ENCODE results near the gene PTPRM.

Gene PTPRM

GRCh38 chr18:8391068-8391467, 824.0 kb downstream of the PTPRM start:
- Histone ChIP-seq H2AFZ (ENCODE audit: low read length) (no peak overlapping the region), H3K4me2 (ENCODE audit: low read depth, low read length) (no peak overlapping the region), H3K79me2 (ENCODE audit: low read length) (no peaks in the 10 kb centered on the region), H3K9me3 (replicated peaks; ENCODE audit: insufficient read depth, low read length) (no peaks in the 10 kb centered on the region), H3F3A (ENCODE audit: insufficient read depth, low read length) (no peaks in the 10 kb centered on the region), H3K4me1 (ENCODE audit: low read length) (no peaks in the 10 kb centered on the region), H3K27ac (ENCODE audit: low read length) (no peak overlapping the region), H3K4me3 (ENCODE audit: low read length) (no peak overlapping the region), H3K36me3 (replicated peaks; ENCODE audit: insufficient read depth, low read length) (no peaks in the 10 kb centered on the region), H3K9ac (ENCODE audit: low read length) (no peak overlapping the region), H4K20me1 (ENCODE audit: insufficient read depth, low read length) (no peaks in the 10 kb centered on the region), H3K9me2 (replicated peaks; ENCODE audit: insufficient read depth, low read length) (no peaks in the 10 kb centered on the region), H3K27me3 (replicated peaks; ENCODE audit: insufficient read depth, low read length) (no peaks in the 10 kb centered on the region)
- no peak for DNase-seq
- no peak for TF ChIP-seq EZH2phosphoT487 (IDR thresholded peaks at IDR 0.05; ENCODE audit: low read length)
- TF ChIP-seq CTCF (IDR thresholded peaks at IDR 0.05; ENCODE audit: low read length), result no peak
- no peak for TF ChIP-seq EZH2 (optimal IDR thresholded peaks at IDR 0.05; ENCODE audit: low read depth, low read length)

DNA sequence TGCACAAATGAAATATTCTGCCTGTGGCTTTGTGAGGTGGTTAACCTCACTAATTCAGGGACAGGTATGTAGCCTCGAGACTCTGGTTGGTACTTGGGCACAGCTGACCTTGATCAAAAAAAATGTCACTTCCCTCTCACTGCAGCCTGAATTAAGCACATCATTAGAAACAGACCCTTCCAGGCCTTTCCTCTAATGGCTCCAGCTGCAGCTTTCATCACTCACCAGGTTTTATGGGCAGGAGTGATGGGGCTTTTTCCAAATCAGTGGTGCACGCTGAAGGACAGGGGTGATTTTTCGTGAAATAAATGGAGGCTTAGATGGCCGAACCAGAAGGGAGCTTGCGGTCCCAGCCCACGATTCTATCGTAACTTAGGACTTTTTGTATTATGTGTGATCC, 829.1 kb downstream of the PTPRM start:
- Histone ChIP-seq H3K9ac (ENCODE audit: low read length) (no peak overlapping the region), H3K27ac (ENCODE audit: low read length) (no peak overlapping the region), H3K4me1 (ENCODE audit: low read length) (no peaks in the 10 kb centered on the region), H3K9me2 (replicated peaks; ENCODE audit: insufficient read depth, low read length) (no peaks in the 10 kb centered on the region), H3K79me2 (ENCODE audit: low read length) (no peaks in the 10 kb centered on the region), H3K4me3 (ENCODE audit: low read length) (no peak overlapping the region), H3K27me3 (replicated peaks; ENCODE audit: insufficient read depth, low read length) (no peaks in the 10 kb centered on the region), H4K20me1 (ENCODE audit: insufficient read depth, low read length) (no peaks in the 10 kb centered on the region), H3K4me2 (ENCODE audit: low read depth, low read length) (no peak overlapping the region), H3F3A (ENCODE audit: insufficient read depth, low read length) (no peaks in the 10 kb centered on the region), H3K9me3 (replicated peaks; ENCODE audit: insufficient read depth, low read length) (no peaks in the 10 kb centered on the region), H2AFZ (ENCODE audit: low read length) (no peak overlapping the region), H3K36me3 (replicated peaks; ENCODE audit: insufficient read depth, low read length) (no peaks in the 10 kb centered on the region)
- no peak for TF ChIP-seq CTCF (IDR thresholded peaks at IDR 0.05; ENCODE audit: low read length)
- no peak for TF ChIP-seq EZH2 (optimal IDR thresholded peaks at IDR 0.05; ENCODE audit: low read depth, low read length)
- no peak for TF ChIP-seq EZH2phosphoT487 (IDR thresholded peaks at IDR 0.05; ENCODE audit: low read length)
- no peak for DNase-seq

DNA sequence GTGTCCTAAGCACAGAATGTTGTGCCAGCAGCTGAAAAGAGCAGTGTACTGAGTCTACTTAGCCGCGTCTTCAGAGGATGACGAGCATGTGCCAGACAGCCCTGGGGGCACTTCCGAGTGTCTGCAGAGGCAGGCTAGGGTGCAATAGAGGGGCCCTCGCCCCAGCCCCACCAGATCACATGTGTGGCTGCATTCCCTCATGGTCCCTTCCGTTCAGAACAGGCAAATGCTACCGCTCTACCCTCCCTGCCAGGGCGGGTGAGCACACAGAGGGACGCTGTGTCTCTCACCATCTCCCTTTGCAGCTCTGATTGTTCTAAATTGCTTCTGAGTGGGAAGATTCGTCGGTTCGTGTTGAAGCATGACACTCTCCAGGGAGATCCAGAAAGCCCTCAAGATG, 829.9 kb downstream of the PTPRM start:
- Histone ChIP-seq H3K9ac (ENCODE audit: low read length) (no peak overlapping the region), H3K27me3 (replicated peaks; ENCODE audit: insufficient read depth, low read length) (no peaks in the 10 kb centered on the region), H4K20me1 (ENCODE audit: insufficient read depth, low read length) (no peaks in the 10 kb centered on the region), H3F3A (ENCODE audit: insufficient read depth, low read length) (no peaks in the 10 kb centered on the region), H3K27ac (ENCODE audit: low read length) (no peak overlapping the region), H3K4me2 (ENCODE audit: low read depth, low read length) (no peak overlapping the region), H3K36me3 (replicated peaks; ENCODE audit: insufficient read depth, low read length) (no peaks in the 10 kb centered on the region), H3K4me3 (ENCODE audit: low read length) (no peak overlapping the region), H3K4me1 (ENCODE audit: low read length) (no peaks in the 10 kb centered on the region), H3K9me3 (replicated peaks; ENCODE audit: insufficient read depth, low read length) (no peaks in the 10 kb centered on the region), H2AFZ (ENCODE audit: low read length) (no peak overlapping the region), H3K79me2 (ENCODE audit: low read length) (no peaks in the 10 kb centered on the region), H3K9me2 (replicated peaks; ENCODE audit: insufficient read depth, low read length) (no peaks in the 10 kb centered on the region)
- DNase-seq, result no peak
- TF ChIP-seq CTCF (IDR thresholded peaks at IDR 0.05; ENCODE audit: low read length) (no peak), EZH2 (optimal IDR thresholded peaks at IDR 0.05; ENCODE audit: low read depth, low read length) (no peak), EZH2phosphoT487 (IDR thresholded peaks at IDR 0.05; ENCODE audit: low read length) (no peak)
